T-helper 17 cell (primary cell): ENCODE measurements around the gene GPR137. TPM values are rescaled to one million over a fixed set of nuclear protein-coding genes. Genes with fewer than 3 reads are reported as not detected.
"Not testable (repeated sequence)": the region's sequence is repeated elsewhere in the genome, so short reads cannot be mapped to it uniquely, and the experiment has no call there.

Source experiments
- ATAC-seq: fragments of 150-1000 bp; cut with Tn5 transposase; 2 replicates; pipeline ENCODE4 v1.10.0; 2021; ENCODE audit warnings: mild to moderate bottlenecking, moderate library complexity
- DNase-seq, 3 donors: peaks; one replicate each; pipeline versions ENCODE4 v3.0.0 to v3.0.0-alpha.2; 2020 to 2021
- H3K9me3 ChIP-seq: one replicate; pipeline ENCODE4 v1.7.0; 2013; ENCODE audit warnings: low read length, mild to moderate bottlenecking; ENCODE audit not compliant: control insufficient read depth, poor library complexity, severe bottlenecking
- H3K27ac Mint-ChIP-seq: one replicate; pipeline ENCODE4 v1.8.0; 2022; ENCODE audit warnings: mild to moderate bottlenecking, moderate library complexity, mixed read lengths
- H3K27me3 Mint-ChIP-seq: one replicate; pipeline ENCODE4 v1.8.0; 2022; ENCODE audit warnings: mixed read lengths
- H3K36me3 Mint-ChIP-seq: one replicate; pipeline ENCODE4 v1.8.0; 2022; ENCODE audit warnings: low read depth, mixed read lengths
- H3K4me1 Mint-ChIP-seq: one replicate; pipeline ENCODE4 v1.8.0; 2022; ENCODE audit warnings: mild to moderate bottlenecking, mixed read lengths
- H3K4me3 Mint-ChIP-seq: one replicate; pipeline ENCODE4 v1.8.0; 2022; ENCODE audit warnings: mild to moderate bottlenecking, moderate library complexity, mixed read lengths
- total RNA-seq, 4 donors: library from RNA in 2 of 4; stranded (reverse) in 2 of 4; gene quantifications; one replicate each; pipeline ENCODE4 v1.2.3 and lab custom pipeline; 2022 to 2026

The GPR137 gene
- total RNA-seq, 2 donors from 2014 or later, result 46.5 to 57.9 TPM

GRCh38 chr11:64323373-64323772 is 37.7 kb downstream of the GPR137 start:
- Mint-ChIP-seq H3K4me1 (peaks cover 16% of the 10 kb centered on the region), H3K27me3 (no peaks in the 10 kb centered on the region), H3K4me3 (no peak overlapping the region), H3K27ac (no peak overlapping the region), H3K36me3 (peaks cover 6% of the 10 kb centered on the region)
- H3K9me3 ChIP-seq, result no peaks in the 10 kb centered on the region
- no peak for ATAC-seq
- DNase-seq, result no peak

- not testable (repeated sequence) for DNase-seq, ATAC-seq, H3K27me3 Mint-ChIP-seq, H3K4me3 Mint-ChIP-seq, H3K36me3 Mint-ChIP-seq, H3K9me3 ChIP-seq
- H3K27ac Mint-ChIP-seq, result peak overlapping the region; percentile 62
- peaks cover 13% of the 10 kb centered on the region for H3K4me1 Mint-ChIP-seq
These were observed 38.3 kb downstream of the GPR137 start for GRCh38 chr11:64323984-64324383.

- Mint-ChIP-seq H3K4me3 (no peak overlapping the region), H3K27me3 (no peaks in the 10 kb centered on the region), H3K4me1 (peaks cover 6% of the 10 kb centered on the region), H3K36me3 (peaks cover 6% of the 10 kb centered on the region), H3K27ac (peak overlapping the region; percentile 62)
- DNase-seq (no peak), ATAC-seq (no peak)
- no peaks in the 10 kb centered on the region for H3K9me3 ChIP-seq
These were observed 39.2 kb downstream of the GPR137 start for GRCh38 chr11:64324692-64325469.

DNA sequence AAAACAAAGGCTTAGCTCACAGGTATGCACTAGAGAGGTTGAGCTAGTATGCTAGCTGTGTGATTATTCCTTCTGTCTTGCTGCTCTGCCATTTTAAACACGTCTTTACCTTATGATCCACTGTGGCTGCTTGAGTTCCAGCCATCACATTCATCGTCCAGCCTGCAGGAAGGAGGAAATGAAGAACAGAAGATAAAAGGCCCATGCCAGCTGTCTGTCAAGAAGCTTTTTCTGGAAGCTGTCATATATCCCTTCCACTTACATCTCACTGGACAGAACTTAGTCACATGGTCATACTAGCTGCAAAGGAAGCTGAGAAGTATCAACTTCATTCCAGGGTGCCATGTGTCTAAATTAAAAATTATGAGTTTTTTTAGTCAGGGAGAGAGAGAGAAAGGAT is 41.7 kb downstream of the GPR137 start:
- Mint-ChIP-seq H3K27ac (no peak overlapping the region), H3K27me3 (no peaks in the 10 kb centered on the region), H3K36me3 (no peaks in the 10 kb centered on the region), H3K4me3 (no peak overlapping the region), H3K4me1 (peaks cover 9% of the 10 kb centered on the region)
- H3K9me3 ChIP-seq, result no peaks in the 10 kb centered on the region
- DNase-seq, result no peak
- ATAC-seq, result no peak

- ATAC-seq (no peak), DNase-seq (no peak)
- Mint-ChIP-seq H3K27me3 (no peaks in the 10 kb centered on the region), H3K36me3 (no peaks in the 10 kb centered on the region), H3K27ac (no peak overlapping the region), H3K4me3 (no peak overlapping the region), H3K4me1 (peaks cover 9% of the 10 kb centered on the region)
- H3K9me3 ChIP-seq, result no peaks in the 10 kb centered on the region
These were observed 42.3 kb downstream of the GPR137 start for GRCh38 chr11:64327993-64328392.

- no peak for ATAC-seq
These were observed 45.2 kb downstream of the GPR137 start for GRCh38 chr11:64330888-64331287.

DNA sequence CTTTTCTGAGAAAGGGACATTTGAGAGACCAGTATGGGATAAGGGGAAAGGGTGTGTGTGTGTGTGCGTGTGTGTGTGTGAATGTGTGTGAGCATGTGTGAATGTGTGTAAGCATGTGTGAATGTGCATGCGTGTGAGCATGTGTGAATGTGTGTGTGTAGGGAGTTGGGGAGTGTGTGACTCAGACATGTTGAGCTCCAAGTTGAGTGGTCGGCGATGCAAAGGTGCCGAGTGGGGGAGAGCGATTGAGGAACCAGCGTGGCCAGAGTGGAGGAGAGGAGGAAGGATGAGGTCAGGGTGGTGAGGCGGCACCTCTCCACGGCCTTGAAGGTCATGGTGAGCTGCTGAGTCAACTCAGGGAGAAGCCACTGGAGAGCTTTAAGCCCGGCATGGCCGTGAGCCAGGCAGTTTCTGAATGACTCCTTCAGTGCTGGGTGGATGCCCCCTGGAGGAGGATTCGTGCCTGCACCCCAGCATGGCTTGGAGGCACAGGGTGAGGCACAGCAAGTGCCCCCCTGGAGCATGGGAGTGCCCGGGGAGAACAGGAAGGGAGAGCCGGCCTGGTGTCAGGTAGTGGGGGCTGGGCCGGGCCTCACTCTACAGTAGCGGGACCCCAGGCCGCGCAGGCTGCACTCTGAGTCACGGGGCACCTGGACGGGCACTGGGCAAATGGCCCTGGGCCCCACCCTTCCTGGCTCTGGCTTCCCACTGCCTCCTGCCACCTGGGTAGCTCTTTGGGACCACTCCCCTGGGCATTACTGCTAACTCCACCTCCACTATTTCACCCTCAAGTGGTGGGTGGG is 46.1 kb downstream of the GPR137 start:
- DNase-seq (peak; percentile 34 to 53 (median 43)), ATAC-seq (peak; percentile 91)
- Mint-ChIP-seq H3K4me3 (peak overlapping the region; percentile 83), H3K4me1 (peaks cover 12% of the 10 kb centered on the region), H3K36me3 (no peaks in the 10 kb centered on the region), H3K27ac (peak overlapping the region; percentile 83), H3K27me3 (no peaks in the 10 kb centered on the region)
- H3K9me3 ChIP-seq, result no peaks in the 10 kb centered on the region

More at GRCh38 chr11:64330888-64331287, 45.2 kb downstream of the GPR137 start:
- DNase-seq, result no peak
- no peak overlapping the region for H3K4me3 Mint-ChIP-seq
- no peaks in the 10 kb centered on the region for H3K36me3 Mint-ChIP-seq
- H3K27ac Mint-ChIP-seq, result no peak overlapping the region
- H3K9me3 ChIP-seq, result no peaks in the 10 kb centered on the region
- H3K4me1 Mint-ChIP-seq, result peaks cover 12% of the 10 kb centered on the region
- no peaks in the 10 kb centered on the region for H3K27me3 Mint-ChIP-seq

DNA sequence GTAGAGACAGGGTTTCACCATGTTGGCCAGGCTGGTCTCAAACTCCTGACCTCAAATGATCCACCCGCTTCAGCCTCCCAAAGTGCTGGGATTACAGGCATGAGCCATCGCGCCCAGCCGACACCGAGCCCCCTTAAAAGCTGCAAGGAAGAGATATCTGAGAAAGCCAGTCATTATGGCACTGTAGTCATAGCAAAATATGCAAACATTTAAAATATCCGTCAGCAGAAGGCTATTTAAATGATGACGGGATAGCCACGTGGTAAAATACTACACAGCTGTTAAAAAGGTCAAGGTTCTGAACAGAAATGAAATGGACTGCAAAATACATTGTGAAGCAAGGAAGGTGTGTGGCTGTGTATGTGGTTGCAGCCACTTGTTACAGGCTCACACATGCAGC is 47.9 kb downstream of the GPR137 start:
- H3K9me3 ChIP-seq, result no peaks in the 10 kb centered on the region
- peaks cover 12% of the 10 kb centered on the region for H3K4me1 Mint-ChIP-seq
- DNase-seq (no peak), ATAC-seq (no peak)
- H3K36me3 Mint-ChIP-seq, result no peaks in the 10 kb centered on the region
- H3K27me3 Mint-ChIP-seq, result no peaks in the 10 kb centered on the region
- H3K27ac Mint-ChIP-seq, result no peak overlapping the region
- no peak overlapping the region for H3K4me3 Mint-ChIP-seq

DNA sequence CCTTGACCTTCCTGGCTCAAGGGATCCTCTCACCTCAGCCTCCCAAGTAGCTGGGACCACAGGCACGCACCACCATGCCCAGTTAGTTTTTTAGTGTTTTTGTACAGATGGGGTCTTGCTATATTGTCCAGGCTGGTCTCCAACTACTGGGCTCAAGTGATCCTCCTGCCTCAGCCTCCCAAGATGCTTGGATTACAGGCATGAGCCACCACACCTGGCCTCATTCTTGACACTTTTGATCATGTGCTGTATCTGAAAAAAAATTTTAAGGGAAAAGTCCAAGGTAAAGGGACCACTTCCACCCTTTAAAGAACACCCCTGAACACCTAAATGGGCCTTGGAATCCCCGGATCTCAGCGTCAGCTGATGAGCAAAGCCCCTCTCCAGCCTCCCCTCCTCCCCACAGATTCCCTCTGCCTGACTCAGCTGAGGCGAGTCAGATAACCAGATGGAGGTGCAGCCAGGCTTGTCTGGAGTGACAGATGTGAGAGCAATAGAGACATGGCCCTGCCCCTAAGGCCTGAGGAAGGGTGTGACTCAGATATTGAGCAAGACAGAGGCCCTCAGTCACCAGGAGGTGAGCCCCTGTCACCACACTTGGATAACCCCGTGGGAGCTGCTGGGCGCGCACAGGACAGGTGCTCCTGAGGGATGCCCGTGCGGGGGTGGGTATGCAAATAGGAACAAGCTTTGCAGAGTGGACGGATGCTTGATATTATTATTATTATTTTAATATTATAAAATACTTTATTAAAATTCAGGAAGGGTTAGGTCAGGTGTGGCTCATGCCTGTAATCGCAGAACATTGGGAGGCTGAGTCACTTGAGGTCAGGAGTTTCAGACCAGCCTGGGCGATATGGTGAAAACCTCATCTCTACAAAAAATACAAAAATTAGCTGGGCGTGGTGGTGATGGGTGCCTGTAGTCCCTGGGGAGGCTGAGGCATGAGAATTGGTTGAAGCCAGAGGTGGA is 49.4 kb downstream of the GPR137 start:
- no peaks in the 10 kb centered on the region for H3K9me3 ChIP-seq
- Mint-ChIP-seq H3K4me3 (no peak overlapping the region), H3K27me3 (no peaks in the 10 kb centered on the region), H3K27ac (no peak overlapping the region), H3K36me3 (no peaks in the 10 kb centered on the region), H3K4me1 (peaks cover 24% of the 10 kb centered on the region)
- no peak for DNase-seq
- no peak for ATAC-seq

GRCh38 chr11:64337538-64338249 is 52.0 kb downstream of the GPR137 start:
- ATAC-seq (no peak), DNase-seq (no peak)
- Mint-ChIP-seq H3K27me3 (no peaks in the 10 kb centered on the region), H3K4me3 (peak overlapping the region; percentile 33), H3K36me3 (no peaks in the 10 kb centered on the region), H3K4me1 (peaks cover 25% of the 10 kb centered on the region), H3K27ac (no peak overlapping the region)
- no peaks in the 10 kb centered on the region for H3K9me3 ChIP-seq

GRCh38 chr11:64338716-64339115 is 53.1 kb downstream of the GPR137 start:
- Mint-ChIP-seq H3K27ac (peak overlapping the region; percentile 98), H3K4me1 (peaks cover 27% of the 10 kb centered on the region), H3K4me3 (no peak overlapping the region), H3K36me3 (no peaks in the 10 kb centered on the region), H3K27me3 (no peaks in the 10 kb centered on the region)
- ATAC-seq, result no peak
- no peak for DNase-seq
- no peaks in the 10 kb centered on the region for H3K9me3 ChIP-seq
